H1 (cell line): ENCODE measurements around the gene FAM107A. TPM values are rescaled to one million over a fixed set of nuclear protein-coding genes. Genes with fewer than 3 reads are reported as not detected.

Source experiments
- CTCF ChIA-PET: fragments of 300-600 bp; sonication (Branson Sonifier 250); formaldehyde crosslinking; loops from one replicate; lab custom pipeline; 2021; ENCODE audit not compliant: partially characterized antibody; lab: Charles Lee
- POLR2A ChIA-PET: fragments of 300-600 bp; sonication (Branson Sonifier 250); formaldehyde crosslinking; loops from one replicate; lab custom pipeline; 2021; ENCODE audit warnings: inconsistent platforms; ENCODE audit not compliant: partially characterized antibody; lab: Charles Lee
- DNase-seq, 2 experiments: peaks; one replicate each; pipeline versions ENCODE4 v3.0.0 to v3.0.0-alpha.2; 2010 to 2022; ENCODE audit warnings: low spot score in 2 of 2, low read depth in 1 of 2, mixed read lengths in 1 of 2
- FAIRE-seq: peaks from 2 replicates; lab custom pipeline; 2011; peaks lifted over from hg19 to GRCh38; lab: Jason Lieb, UNC
- H2AFZ ChIP-seq: 2 replicates; pipeline ENCODE4 v1.8.1; 2012; ENCODE audit warnings: low read length, inconsistent platforms
- H2AK5ac ChIP-seq: 2 replicates; pipeline ENCODE4 v1.6.1; 2013; ENCODE audit warnings: low read depth, low read length
- H2BK120ac ChIP-seq: replicated peaks from 2 replicates; pipeline ENCODE3; 2013; ENCODE audit warnings: low read depth, low read length, inconsistent platforms
- H2BK12ac ChIP-seq: 2 replicates; pipeline ENCODE4 v1.6.1; 2013; ENCODE audit warnings: low read depth, low read length
- H2BK15ac ChIP-seq: 2 replicates; pipeline ENCODE4 v1.6.1; 2013; ENCODE audit warnings: low read length
- H2BK20ac ChIP-seq: 2 replicates; pipeline ENCODE4 v1.6.1; 2013; ENCODE audit warnings: low read length
- H2BK5ac ChIP-seq: 2 replicates; pipeline ENCODE4 v1.6.1; 2013; ENCODE audit warnings: low read depth, low read length
- H3K14ac ChIP-seq: 2 replicates; pipeline ENCODE4 v1.6.1; 2013; ENCODE audit warnings: inconsistent platforms; ENCODE audit not compliant: insufficient read length
- H3K18ac ChIP-seq: 2 replicates; pipeline ENCODE4 v1.6.1; 2013; ENCODE audit warnings: low read length; ENCODE audit errors: extremely low read depth
- H3K23ac ChIP-seq: 2 replicates; pipeline ENCODE4 v1.6.1; 2013; ENCODE audit warnings: inconsistent platforms; ENCODE audit not compliant: insufficient read length
- H3K23me2 ChIP-seq: 2 replicates; pipeline ENCODE4 v1.6.1; 2013; ENCODE audit warnings: low read depth, low read length
- H3K27ac ChIP-seq: 2 replicates; pipeline ENCODE4 v1.6.1; 2011; ENCODE audit warnings: low read depth, low read length, inconsistent platforms
- H3K27me3 ChIP-seq, 4 experiments: replicated peaks in 1 of 4; 1 replicate in 1 of 4; 2 replicates in 3 of 4; pipeline versions ENCODE4 v1.6.1 to v1.8.1; 2011 to 2013; ENCODE audit warnings: low read length in 3 of 4, mild to moderate bottlenecking in 3 of 4, inconsistent platforms in 2 of 4, mixed read lengths in 2 of 4, moderate library complexity in 1 of 4; ENCODE audit not compliant: control insufficient read depth in 3 of 4, insufficient read depth in 3 of 4; ENCODE audit errors: extremely low read depth in 1 of 4
- H3K36me3 ChIP-seq, 4 experiments: 2 replicates each; pipeline versions ENCODE4 v1.6.1 to v1.8.1; 2011 to 2013; ENCODE audit warnings: mild to moderate bottlenecking in 4 of 4, low read length in 3 of 4, moderate library complexity in 2 of 4, control low read depth in 1 of 4, inconsistent platforms in 1 of 4; ENCODE audit not compliant: insufficient read depth in 4 of 4, control insufficient read depth in 2 of 4
- H3K4ac ChIP-seq: replicated peaks from 2 replicates; pipeline ENCODE3; 2013; ENCODE audit warnings: low read length, low read depth, mixed read lengths, inconsistent platforms; ENCODE audit not compliant: insufficient read length
- H3K4me1 ChIP-seq, 4 experiments: replicated peaks in 1 of 4; 1 replicate in 1 of 4; 2 replicates in 3 of 4; pipeline versions ENCODE4 v1.6.1 to v1.8.1; 2011 to 2013; ENCODE audit warnings: low read length in 3 of 4, inconsistent platforms in 2 of 4, mixed read lengths in 1 of 4; ENCODE audit not compliant: insufficient read depth in 4 of 4, control insufficient read depth in 3 of 4
- H3K4me2 ChIP-seq, 2 experiments: 2 replicates each; pipeline versions ENCODE4 v1.6.1 to v1.8.1; 2011 to 2013; ENCODE audit warnings: low read depth in 2 of 2, low read length in 2 of 2, control low read depth in 1 of 2, inconsistent platforms in 1 of 2, mild to moderate bottlenecking in 1 of 2; ENCODE audit not compliant: insufficient read depth in 1 of 2
- H3K4me3 ChIP-seq, 4 experiments: fragments of 200-600, 300-600 bp in 1 of 4; sonication (generic), shearing (Covaris generic), sonication (Bioruptor Twin) in 1 of 4; 2 replicates each; pipeline versions ENCODE4 v1.5.1 to v1.8.1; 2011 to 2016; ENCODE audit warnings: low read length in 4 of 4, low read depth in 3 of 4, control low read depth in 2 of 4, inconsistent platforms in 2 of 4, mild to moderate bottlenecking in 2 of 4, mixed read lengths in 1 of 4, moderate library complexity in 1 of 4; ENCODE audit not compliant: insufficient read depth in 2 of 4; ENCODE audit errors: extremely low read depth in 1 of 4
- H3K56ac ChIP-seq: replicated peaks from 2 replicates; pipeline ENCODE3; 2013; ENCODE audit warnings: low read depth, mild to moderate bottlenecking, mixed read lengths, low read length, inconsistent platforms; ENCODE audit not compliant: insufficient read length
- H3K79me1 ChIP-seq: 2 replicates; pipeline ENCODE4 v1.6.1; 2013; ENCODE audit warnings: low read depth, low read length, control low read depth
- H3K79me2 ChIP-seq, 2 experiments: 2 replicates each; pipeline versions ENCODE4 v1.6.1 to v1.8.1; 2012 to 2013; ENCODE audit warnings: low read length in 2 of 2, mild to moderate bottlenecking in 2 of 2, inconsistent platforms in 1 of 2; ENCODE audit not compliant: insufficient read depth in 2 of 2, control insufficient read depth in 1 of 2
- H3K9ac ChIP-seq, 4 experiments: replicated peaks in 1 of 4; 1 replicate in 1 of 4; 2 replicates in 3 of 4; pipeline versions ENCODE4 v1.6.1 to v1.8.1; 2011 to 2013; ENCODE audit warnings: low read depth in 3 of 4, low read length in 3 of 4, control low read depth in 2 of 4, mild to moderate bottlenecking in 2 of 4, moderate library complexity in 2 of 4, inconsistent platforms in 1 of 4; ENCODE audit errors: extremely low read depth in 1 of 4
- H3K9me3 ChIP-seq, 2 experiments: 2 replicates each; pipeline versions ENCODE4 v1.6.1 to v1.8.1; 2012 to 2013; ENCODE audit warnings: mild to moderate bottlenecking in 2 of 2, moderate library complexity in 2 of 2, control low read depth in 1 of 2, inconsistent platforms in 1 of 2, low read depth in 1 of 2, low read length in 1 of 2, mixed read lengths in 1 of 2; ENCODE audit not compliant: insufficient read depth in 2 of 2
- H4K20me1 ChIP-seq, 2 experiments: replicated peaks in 1 of 2; 2 replicates each; pipeline versions ENCODE3 to v1.8.1; 2011 to 2013; ENCODE audit warnings: inconsistent platforms in 2 of 2, low read length in 2 of 2, mild to moderate bottlenecking in 1 of 2; ENCODE audit not compliant: insufficient read depth in 2 of 2, control insufficient read depth in 1 of 2
- H4K5ac ChIP-seq: 2 replicates; pipeline ENCODE4 v1.6.1; 2013; ENCODE audit warnings: low read length, low read depth, mixed read lengths, inconsistent platforms; ENCODE audit not compliant: insufficient read length
- H4K8ac ChIP-seq: 2 replicates; pipeline ENCODE4 v1.8.0; 2013; ENCODE audit warnings: mild to moderate bottlenecking, moderate library complexity, low read length, inconsistent platforms; ENCODE audit not compliant: insufficient read depth; ENCODE audit errors: extremely low read depth
- H4K91ac ChIP-seq: replicated peaks from 2 replicates; pipeline ENCODE3; 2013; ENCODE audit warnings: low read length, mixed read lengths, inconsistent platforms; ENCODE audit not compliant: insufficient read length
- ATF3 ChIP-seq: IDR thresholded peaks from 2 replicates; pipeline ENCODE4 v1.6.1; 2011; ENCODE audit warnings: low read depth, mild to moderate bottlenecking, low read length; ENCODE audit not compliant: insufficient read depth
- CTBP2 ChIP-seq: IDR thresholded peaks from 2 replicates; pipeline ENCODE4 v1.7.0; 2011; ENCODE audit warnings: borderline replicate concordance, mild to moderate bottlenecking, moderate library complexity, mixed read lengths, low read length; ENCODE audit not compliant: insufficient read depth, insufficient read length
- EP300 ChIP-seq, 2 experiments: IDR thresholded peaks; 1 replicate in 1 of 2; 2 replicates in 1 of 2; pipeline ENCODE4 v1.6.1; 2011 to 2012; ENCODE audit warnings: low read depth in 2 of 2, low read length in 2 of 2, mild to moderate bottlenecking in 2 of 2, borderline replicate concordance in 1 of 2, inconsistent platforms in 1 of 2, moderate library complexity in 1 of 2
- GABPA ChIP-seq: IDR thresholded peaks from 2 replicates; pipeline ENCODE4 v1.6.1; 2011; ENCODE audit warnings: mild to moderate bottlenecking, low read length, moderate library complexity, borderline replicate concordance; ENCODE audit not compliant: insufficient read depth
- JUND ChIP-seq: IDR thresholded peaks from 2 replicates; pipeline ENCODE4 v1.6.1; 2011; ENCODE audit warnings: mild to moderate bottlenecking, improper control_type of control experiment, low read length
- KDM1A ChIP-seq: fragments of 200-600, 300-600 bp; sonication (generic); IDR thresholded peaks from 2 replicates; pipeline ENCODE4 v1.7.1; 2016; ENCODE audit warnings: mild to moderate bottlenecking, low read length, borderline replicate concordance
- MAX ChIP-seq: IDR thresholded peaks from 2 replicates; pipeline ENCODE4 v1.6.1; 2012; ENCODE audit warnings: inconsistent platforms
- POU5F1 ChIP-seq: IDR thresholded peaks from 2 replicates; pipeline ENCODE4 v1.6.1; 2011; ENCODE audit warnings: low read depth, mild to moderate bottlenecking, low read length, moderate library complexity
- RFX5 ChIP-seq: IDR thresholded peaks from 2 replicates; pipeline ENCODE4 v1.6.1; 2011; ENCODE audit warnings: low read depth, low read length, improper control_type of control experiment, borderline replicate concordance
- SAP30 ChIP-seq: fragments of 300-600 bp; sonication (generic); IDR thresholded peaks from 2 replicates; pipeline ENCODE4 v1.7.1; 2012; ENCODE audit warnings: low read length, moderate library complexity, mild to moderate bottlenecking, inconsistent platforms; ENCODE audit not compliant: insufficient read depth, insufficient replicate concordance
- SP1 ChIP-seq: IDR thresholded peaks from 2 replicates; pipeline ENCODE4 v1.6.1; 2011; ENCODE audit warnings: low read depth, low read length
- TAF7 ChIP-seq: optimal IDR thresholded peaks from 2 replicates; pipeline ENCODE3; 2011; ENCODE audit warnings: low read depth, mild to moderate bottlenecking, inconsistent platforms, low read length, moderate library complexity, borderline replicate concordance
- WGBS, 2 experiments: shearing (Covaris generic) in 1 of 2; methylation state at CpG; one replicate each; pipeline versions ENCODE4 v1.1.6 to v1.1.7; 2013 to 2015; ENCODE audit warnings: low lambda C conversion rate in 2 of 2, mixed read lengths in 2 of 2, inconsistent platforms in 1 of 2, low coverage in 1 of 2, missing lambda C conversion rate in 1 of 2; ENCODE audit not compliant: insufficient replicate concordance in 2 of 2, insufficient coverage in 1 of 2, insufficient read length in 1 of 2; ENCODE audit errors: extremely low coverage in 1 of 2, missing lambda C conversion rate in 1 of 2; 5-methylcytosine and 5-hydroxymethylcytosine counted together
- polyA plus RNA-seq, 7 experiments: library from polyadenylated mRNA; depleted of rRNA in 3 of 7; stranded (reverse) in 5 of 7; unstranded in 2 of 7; fragments of >200 nt in 5 of 7; fragments of 200-250 nt in 2 of 7; gene quantifications; 1 replicate in 5 of 7; 2 replicates in 1 of 7; 4 replicates in 1 of 7; pipeline versions ENCODE4 v1.2.1 to v1.2.3, GENCODE V29; 2011 to 2013; ENCODE audit warnings: missing spikeins in 2 of 7, mixed read lengths in 2 of 7
- total RNA-seq: library from RNA; stranded (reverse); fragmentation: NEBNext Ultra II Directional; extraction: Animal tissue kit (Norgen Biotek cat#: 25700); gene quantifications from 2 replicates; pipeline ENCODE4 v1.2.1, GENCODE V29; 2021

Gene FAM107A
- total and polyA plus RNA-seq, 2 of the 8 experiments (the other 6 are each of a cell fraction or from before 2014, with no cell fraction given), result 0.51 to 0.65 TPM

- Histone ChIP-seq H2BK12ac (no peak overlapping the region), H3K36me3 (no peaks in the 10 kb centered on the region), H3K14ac (no peak overlapping the region), H2AFZ (no peak overlapping the region), H3K56ac (no peak overlapping the region), H3K23me2 (no peaks in the 10 kb centered on the region), H3K4ac (no peak overlapping the region), H3K4me2 (no peak overlapping the region), H3K79me1 (no peaks in the 10 kb centered on the region; the same call in 1 of the 2 replicates), H2BK120ac (no peak overlapping the region), H3K18ac (no peak overlapping the region), H3K79me2 (no peaks in the 10 kb centered on the region), H4K20me1 (no peaks in the 10 kb centered on the region), H3K9ac (no peak overlapping the region), H3K23ac (no peak overlapping the region), H3K4me1 (peaks cover 0 to 4% (median 0%) of the 10 kb centered on the region in 4 experiments; a peak in 2 of 7 replicates), H3K4me3 (no peak overlapping the region), H3K9me3 (no peaks in the 10 kb centered on the region), H2BK20ac (no peak overlapping the region), H2AK5ac (no peak overlapping the region), H4K8ac (no peak overlapping the region), H4K5ac (no peak overlapping the region), H3K27ac (no peak overlapping the region), H4K91ac (no peak overlapping the region), H2BK15ac (no peak overlapping the region), H3K27me3 (no peaks in the 10 kb centered on the region), H2BK5ac (no peak overlapping the region)
- 96% methylated on average over 7 of the region's 7 CpGs; no CpG with 5 or more reads in 1 of the 2 experiments for WGBS, 2 experiments
- CTCF ChIA-PET, result interaction anchor here (0.8 to 40.0 kb wide), 8 partner anchors 10 to 480 kb away, joined by 3 to 994 read pairs (median 4); partner anchors contain the start of gene FAM107A
- DNase-seq (no peak), FAIRE-seq (no peak)
- POLR2A ChIA-PET, result no interaction called here
- TF ChIP-seq EP300 (IDR thresholded peaks at IDR 0.05; ENCODE audit: borderline replicate concordance in 1 of 2, low read depth in 2 of 2, low read length in 2 of 2), result no peak
- no peak for TF ChIP-seq SAP30
- TF ChIP-seq SP1, result no peak
- TF ChIP-seq GABPA, result no peak
- no peak for TF ChIP-seq KDM1A
- TF ChIP-seq RFX5, result no peak
- no peak for TF ChIP-seq ATF3
- no peak for TF ChIP-seq MAX
- TF ChIP-seq TAF7, result no peak
- TF ChIP-seq POU5F1, result no peak
- TF ChIP-seq JUND, result no peak
- TF ChIP-seq CTBP2, result no peak
Measured at GRCh38 chr3:58572634-58573230, 4.5 kb downstream of the FAM107A start.
